RPMI7951 (cell line): ENCODE data around the gene MPRIP. TPM values are rescaled to one million over a fixed set of nuclear protein-coding genes. Genes with fewer than 3 reads are reported as not detected.
"Not testable (repeated sequence)": the region's sequence is repeated elsewhere in the genome, so short reads cannot be mapped to it uniquely, and the experiment has no call there.

ENCODE experiments used
- DNase-seq: peaks from one replicate; pipeline ENCODE4 v3.0.0-alpha.2; 2012; ENCODE audit warnings: low read depth
- total RNA-seq: library from RNA; depleted of rRNA; stranded (reverse); fragments of >200 nt; shearing (Covaris generic); gene quantifications from 2 replicates; pipeline ENCODE4 v1.2.3, GENCODE V29; 2014

The MPRIP gene
- total RNA-seq, 1 experiment from 2014 or later = 86.3 TPM

GRCh38 chr17:17127730-17128291, 85.6 kb downstream of the MPRIP start:
- DNase-seq = no peak

GRCh38 chr17:17128476-17129075, 86.3 kb downstream of the MPRIP start:
- DNase-seq = no peak

- DNase-seq = no peak
These were observed 87.2 kb downstream of the MPRIP start for GRCh38 chr17:17129466-17129865.

- no peak for DNase-seq
These were observed 88.0 kb downstream of the MPRIP start for GRCh38 chr17:17130077-17130844.

GRCh38 chr17:17131839-17132238, 89.6 kb downstream of the MPRIP start:
- no peak for DNase-seq

GRCh38 chr17:17132746-17133145, 90.5 kb downstream of the MPRIP start:
- no peak for DNase-seq

GRCh38 chr17:17134051-17134956, 92.0 kb downstream of the MPRIP start:
- no peak for DNase-seq

- no peak for DNase-seq
These were observed 92.7 kb downstream of the MPRIP start for GRCh38 chr17:17134957-17135333.

GRCh38 chr17:17136221-17136620, 94.0 kb downstream of the MPRIP start:
- DNase-seq = not testable (repeated sequence)

- DNase-seq = no peak
These were observed 95.7 kb downstream of the MPRIP start for GRCh38 chr17:17137731-17138585.

GRCh38 chr17:17139972-17140589, 97.8 kb downstream of the MPRIP start:
- no peak for DNase-seq

- DNase-seq = peak; percentile 26
These were observed 98.3 kb downstream of the MPRIP start for GRCh38 chr17:17140590-17140980.

GRCh38 chr17:17141279-17141678, 99.0 kb downstream of the MPRIP start:
- no peak for DNase-seq

GRCh38 chr17:17141860-17142552, 99.7 kb downstream of the MPRIP start:
- no peak for DNase-seq

GRCh38 chr17:17142556-17142955, 100.3 kb downstream of the MPRIP start:
- no peak for DNase-seq

GRCh38 chr17:17143501-17143900, 101.2 kb downstream of the MPRIP start:
- no peak for DNase-seq

GRCh38 chr17:17144061-17144460, 101.8 kb downstream of the MPRIP start:
- DNase-seq = no peak

- no peak for DNase-seq
These were observed 102.8 kb downstream of the MPRIP start for GRCh38 chr17:17144916-17145665.

- DNase-seq = peak; percentile 9
These were observed 104.6 kb downstream of the MPRIP start for GRCh38 chr17:17146786-17147406.
